ENCODE measurements around the gene TNS1. TPM values are rescaled to one million over a fixed set of nuclear protein-coding genes. Genes with fewer than 3 reads are reported as not detected.
A peak's percentile ranks its signal among the peaks of the same experiment; 100 is the strongest.

TNS1 gene
- total and polyA plus RNA-seq, 2 donors, result 191 to 576 TPM

- DNase-seq (ENCODE audit: extremely low spot score), result no peak
- 90% methylated on average over 20 of the region's 20 CpGs for WGBS
- Histone ChIP-seq H3K4me3 (ENCODE audit: low read depth, low read length) (no peak overlapping the region), H3K4me1 (ENCODE audit: insufficient read depth) (no peaks in the 10 kb centered on the region), H3K27ac (ENCODE audit: low read depth) (no peak overlapping the region), H3K36me3 (ENCODE audit: insufficient read depth) (peaks cover 3% of the 10 kb centered on the region)
Measured at GRCh38 chr2:217847552-217848350, 155.0 kb downstream of the TNS1 start.

- Histone ChIP-seq H3K4me3 (ENCODE audit: low read depth, low read length) (no peak overlapping the region), H3K27ac (ENCODE audit: low read depth) (no peak overlapping the region), H3K36me3 (ENCODE audit: insufficient read depth) (peaks cover 3% of the 10 kb centered on the region), H3K4me1 (ENCODE audit: insufficient read depth) (no peaks in the 10 kb centered on the region)
- WGBS, result 89% methylated on average over 2 of the region's 2 CpGs
- no peak for DNase-seq (ENCODE audit: extremely low spot score)
Measured at GRCh38 chr2:217847115-217847514, 155.7 kb downstream of the TNS1 start.

- H3K36me3 ChIP-seq (ENCODE audit: insufficient read depth), result peaks cover 3% of the 10 kb centered on the region
- no peaks in the 10 kb centered on the region for H3K4me1 ChIP-seq (ENCODE audit: insufficient read depth)
- H3K27ac ChIP-seq (ENCODE audit: low read depth), result no peak overlapping the region
- H3K4me3 ChIP-seq (ENCODE audit: low read depth, low read length), result no peak overlapping the region
- 77% methylated on average over 3 of the region's 3 CpGs for WGBS
- DNase-seq (ENCODE audit: extremely low spot score), result no peak
Measured at GRCh38 chr2:217846321-217846743, 156.5 kb downstream of the TNS1 start.

GRCh38 chr2:217845301-217845700 lies 157.5 kb downstream of the TNS1 start:
- WGBS, result 97% methylated on average over 1 of the region's 1 CpG
- no peak overlapping the region for H3K27ac ChIP-seq (ENCODE audit: low read depth)

GRCh38 chr2:217844696-217845095 lies 158.1 kb downstream of the TNS1 start:
- WGBS, result 93% methylated on average over 1 of the region's 1 CpG
- Histone ChIP-seq H3K36me3 (ENCODE audit: insufficient read depth) (peaks cover 3% of the 10 kb centered on the region), H3K27ac (ENCODE audit: low read depth) (no peak overlapping the region), H3K4me3 (ENCODE audit: low read depth, low read length) (no peak overlapping the region), H3K4me1 (ENCODE audit: insufficient read depth) (no peaks in the 10 kb centered on the region)
- no peak for DNase-seq (ENCODE audit: extremely low spot score)

More at GRCh38 chr2:217845301-217845700, 157.5 kb downstream of the TNS1 start:
- Histone ChIP-seq H3K4me3 (ENCODE audit: low read depth, low read length) (no peak overlapping the region), H3K4me1 (ENCODE audit: insufficient read depth) (no peaks in the 10 kb centered on the region), H3K36me3 (ENCODE audit: insufficient read depth) (peaks cover 3% of the 10 kb centered on the region)
- DNase-seq (ENCODE audit: extremely low spot score), result no peak

- DNase-seq (ENCODE audit: extremely low spot score), result no peak
- Histone ChIP-seq H3K4me3 (ENCODE audit: low read depth, low read length) (no peak overlapping the region), H3K36me3 (ENCODE audit: insufficient read depth) (peaks cover 3% of the 10 kb centered on the region), H3K27ac (ENCODE audit: low read depth) (no peak overlapping the region), H3K4me1 (ENCODE audit: insufficient read depth) (no peaks in the 10 kb centered on the region)
- 29% methylated on average over 1 of the region's 1 CpG for WGBS
Measured at GRCh38 chr2:217843324-217843723, 159.5 kb downstream of the TNS1 start.

GRCh38 chr2:217842017-217842416 lies 160.8 kb downstream of the TNS1 start:
- Histone ChIP-seq H3K36me3 (ENCODE audit: insufficient read depth) (no peaks in the 10 kb centered on the region), H3K4me1 (ENCODE audit: insufficient read depth) (no peaks in the 10 kb centered on the region)

GRCh38 chr2:217840522-217840921 lies 162.3 kb downstream of the TNS1 start:
- H3K27ac ChIP-seq (ENCODE audit: low read depth), result no peak overlapping the region
- no peaks in the 10 kb centered on the region for H3K36me3 ChIP-seq (ENCODE audit: insufficient read depth)
- no peaks in the 10 kb centered on the region for H3K4me1 ChIP-seq (ENCODE audit: insufficient read depth)
- 84% methylated on average over 3 of the region's 3 CpGs for WGBS
- DNase-seq (ENCODE audit: extremely low spot score), result no peak
- no peak overlapping the region for H3K4me3 ChIP-seq (ENCODE audit: low read depth, low read length)

More at GRCh38 chr2:217842017-217842416, 160.8 kb downstream of the TNS1 start:
- Histone ChIP-seq H3K27ac (ENCODE audit: low read depth) (no peak overlapping the region), H3K4me3 (ENCODE audit: low read depth, low read length) (no peak overlapping the region)
- DNase-seq (ENCODE audit: extremely low spot score), result no peak
- WGBS, result 78% methylated on average over 2 of the region's 2 CpGs

GRCh38 chr2:217839750-217840107 lies 163.1 kb downstream of the TNS1 start:
- WGBS, result 92% methylated on average over 7 of the region's 7 CpGs
- no peak for DNase-seq (ENCODE audit: extremely low spot score)
- Histone ChIP-seq H3K4me3 (ENCODE audit: low read depth, low read length) (no peak overlapping the region), H3K36me3 (ENCODE audit: insufficient read depth) (peaks cover 3% of the 10 kb centered on the region), H3K4me1 (ENCODE audit: insufficient read depth) (no peaks in the 10 kb centered on the region), H3K27ac (ENCODE audit: low read depth) (no peak overlapping the region)

GRCh38 chr2:217839073-217839749 lies 163.6 kb downstream of the TNS1 start:
- Histone ChIP-seq H3K4me1 (ENCODE audit: insufficient read depth) (no peaks in the 10 kb centered on the region), H3K27ac (ENCODE audit: low read depth) (no peak overlapping the region), H3K4me3 (ENCODE audit: low read depth, low read length) (no peak overlapping the region), H3K36me3 (ENCODE audit: insufficient read depth) (peaks cover 3% of the 10 kb centered on the region)
- DNase-seq (ENCODE audit: extremely low spot score), result no peak
- WGBS, result 72% methylated on average over 10 of the region's 10 CpGs

GRCh38 chr2:217838409-217838831 lies 164.4 kb downstream of the TNS1 start:
- Histone ChIP-seq H3K4me1 (ENCODE audit: insufficient read depth) (no peaks in the 10 kb centered on the region), H3K4me3 (ENCODE audit: low read depth, low read length) (no peak overlapping the region), H3K27ac (ENCODE audit: low read depth) (no peak overlapping the region), H3K36me3 (ENCODE audit: insufficient read depth) (peaks cover 3% of the 10 kb centered on the region)
- no peak for DNase-seq (ENCODE audit: extremely low spot score)
- 56% methylated on average over 5 of the region's 5 CpGs for WGBS

- DNase-seq (ENCODE audit: extremely low spot score), result no peak
- Histone ChIP-seq H3K4me1 (ENCODE audit: insufficient read depth) (no peaks in the 10 kb centered on the region), H3K4me3 (ENCODE audit: low read depth, low read length) (no peak overlapping the region), H3K27ac (ENCODE audit: low read depth) (no peak overlapping the region), H3K36me3 (ENCODE audit: insufficient read depth) (peaks cover 3% of the 10 kb centered on the region)
- WGBS, result 80% methylated on average over 8 of the region's 8 CpGs
Measured at GRCh38 chr2:217837530-217837929, 165.3 kb downstream of the TNS1 start.

GRCh38 chr2:217836901-217837491 lies 165.8 kb downstream of the TNS1 start:
- Histone ChIP-seq H3K36me3 (ENCODE audit: insufficient read depth) (peaks cover 3% of the 10 kb centered on the region), H3K4me1 (ENCODE audit: insufficient read depth) (no peaks in the 10 kb centered on the region)

More at GRCh38 chr2:217836901-217837491, 165.8 kb downstream of the TNS1 start:
- WGBS, result 40% methylated on average over 9 of the region's 9 CpGs
- DNase-seq (ENCODE audit: extremely low spot score), result no peak
- Histone ChIP-seq H3K27ac (ENCODE audit: low read depth) (peak overlapping the region; percentile 24), H3K4me3 (ENCODE audit: low read depth, low read length) (no peak overlapping the region)

All from urinary bladder (tissue), 4 donors.